Lower leg skin (tissue), 3 donors: Measurements from ENCODE around the gene DEXI.

Source experiments
- POLR2A ChIP-seq, 2 donors: fragments of 450-650 bp; IDR thresholded peaks; one replicate each; pipeline ENCODE4 v1.6.1; 2016 to 2017; ENCODE audit warnings: antibody characterized with exemption in 2 of 2, mild to moderate bottlenecking in 1 of 2, moderate library complexity in 1 of 2
- TF ChIP-seq, protein P1 (sequence below), 3 donors: fragments of 450-650 bp; IDR thresholded peaks; one replicate each; pipeline ENCODE4 v1.5.1; 2016; ENCODE audit warnings: antibody characterized with exemption in 3 of 3, mild to moderate bottlenecking in 3 of 3, moderate library complexity in 2 of 3

- TF ChIP-seq, protein P1, sequence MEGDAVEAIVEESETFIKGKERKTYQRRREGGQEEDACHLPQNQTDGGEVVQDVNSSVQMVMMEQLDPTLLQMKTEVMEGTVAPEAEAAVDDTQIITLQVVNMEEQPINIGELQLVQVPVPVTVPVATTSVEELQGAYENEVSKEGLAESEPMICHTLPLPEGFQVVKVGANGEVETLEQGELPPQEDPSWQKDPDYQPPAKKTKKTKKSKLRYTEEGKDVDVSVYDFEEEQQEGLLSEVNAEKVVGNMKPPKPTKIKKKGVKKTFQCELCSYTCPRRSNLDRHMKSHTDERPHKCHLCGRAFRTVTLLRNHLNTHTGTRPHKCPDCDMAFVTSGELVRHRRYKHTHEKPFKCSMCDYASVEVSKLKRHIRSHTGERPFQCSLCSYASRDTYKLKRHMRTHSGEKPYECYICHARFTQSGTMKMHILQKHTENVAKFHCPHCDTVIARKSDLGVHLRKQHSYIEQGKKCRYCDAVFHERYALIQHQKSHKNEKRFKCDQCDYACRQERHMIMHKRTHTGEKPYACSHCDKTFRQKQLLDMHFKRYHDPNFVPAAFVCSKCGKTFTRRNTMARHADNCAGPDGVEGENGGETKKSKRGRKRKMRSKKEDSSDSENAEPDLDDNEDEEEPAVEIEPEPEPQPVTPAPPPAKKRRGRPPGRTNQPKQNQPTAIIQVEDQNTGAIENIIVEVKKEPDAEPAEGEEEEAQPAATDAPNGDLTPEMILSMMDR (IDR thresholded peaks at IDR 0.05): no peak
- no peak for TF ChIP-seq POLR2A (IDR thresholded peaks at IDR 0.05)
Observed at GRCh38 chr16:10938321-10938720, 3.9 kb downstream of the DEXI start.
